Measurements from ENCODE around the gene LPAR5. TPM values are rescaled to one million over a fixed set of nuclear protein-coding genes. Genes with fewer than 3 reads are reported as not detected.
"Not testable (repeated sequence)": the region's sequence is repeated elsewhere in the genome, so short reads cannot be mapped to it uniquely, and the experiment has no call there.

LPAR5 gene
- total RNA-seq, 1 donor from 2014 or later = 2.9 TPM

DNA sequence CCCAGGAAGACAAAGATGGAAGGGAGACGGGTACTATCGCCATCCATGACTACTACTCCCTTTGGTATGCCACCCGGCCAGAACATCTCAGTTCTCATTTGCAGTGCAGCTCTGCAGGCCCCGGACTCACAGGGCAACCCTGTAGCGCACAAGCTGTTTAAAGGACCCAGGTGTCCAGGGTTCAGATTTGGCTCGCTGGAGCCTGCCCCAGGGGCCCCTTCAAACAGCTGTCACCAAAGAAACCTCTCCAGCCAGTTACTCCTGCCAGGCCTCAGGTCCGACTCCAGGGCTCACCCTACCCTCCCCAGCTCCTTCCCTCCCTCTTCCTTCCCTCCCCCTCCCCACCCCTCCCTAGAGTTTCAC is 23.1 kb downstream of the LPAR5 start:
- intact Hi-C loops (cut with DNase I) = no loop called here
- no peak for ATAC-seq

DNA sequence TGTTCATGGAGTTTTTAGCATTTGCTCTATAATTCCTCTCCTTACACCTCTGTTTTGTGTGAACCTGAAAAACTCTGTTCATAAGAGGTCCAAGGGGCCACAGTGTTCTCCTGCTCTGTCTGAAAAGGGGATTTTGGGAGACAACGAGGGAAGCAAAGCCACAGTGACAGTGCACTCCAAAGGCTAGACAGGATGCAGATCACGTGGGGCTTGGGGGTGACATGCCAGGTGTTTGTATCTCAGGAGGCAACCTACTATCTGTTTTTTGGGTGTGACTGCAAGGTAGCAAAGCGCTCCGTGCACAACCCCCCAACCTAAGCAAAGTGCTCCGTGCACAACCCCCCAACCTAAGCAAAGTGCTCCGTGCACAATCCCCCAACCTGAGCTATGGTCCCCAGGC is 23.5 kb downstream of the LPAR5 start:
- DNase-seq (ENCODE audit: low spot score) (no peak), ATAC-seq (no peak)
- intact Hi-C loops (cut with DNase I) = no loop called here

More for the DNA sequence above, 23.1 kb downstream of the LPAR5 start:
- DNase-seq (ENCODE audit: low spot score) = no peak

- ATAC-seq (no peak), DNase-seq (ENCODE audit: low spot score) (peak; percentile 70)
- intact Hi-C loops (cut with DNase I) = no loop called here
These were observed 27.0 kb downstream of the LPAR5 start for GRCh38 chr12:6608592-6609281.

- no peak for DNase-seq (ENCODE audit: low spot score)
These were observed 27.8 kb downstream of the LPAR5 start for GRCh38 chr12:6607751-6608591.

GRCh38 chr12:6606331-6607131 is 29.2 kb downstream of the LPAR5 start:
- ATAC-seq (peak; percentile 34), DNase-seq (ENCODE audit: low spot score) (peak; percentile 82)
- intact Hi-C loops (cut with DNase I) = no loop called here

More at GRCh38 chr12:6607751-6608591, 27.8 kb downstream of the LPAR5 start:
- ATAC-seq = peak; percentile 44
- intact Hi-C loops (cut with DNase I) = no loop called here

- ATAC-seq (no peak), DNase-seq (ENCODE audit: low spot score) (no peak)
- intact Hi-C loops (cut with DNase I) = no loop called here
These were observed 30.1 kb downstream of the LPAR5 start for GRCh38 chr12:6605421-6606330.

DNA sequence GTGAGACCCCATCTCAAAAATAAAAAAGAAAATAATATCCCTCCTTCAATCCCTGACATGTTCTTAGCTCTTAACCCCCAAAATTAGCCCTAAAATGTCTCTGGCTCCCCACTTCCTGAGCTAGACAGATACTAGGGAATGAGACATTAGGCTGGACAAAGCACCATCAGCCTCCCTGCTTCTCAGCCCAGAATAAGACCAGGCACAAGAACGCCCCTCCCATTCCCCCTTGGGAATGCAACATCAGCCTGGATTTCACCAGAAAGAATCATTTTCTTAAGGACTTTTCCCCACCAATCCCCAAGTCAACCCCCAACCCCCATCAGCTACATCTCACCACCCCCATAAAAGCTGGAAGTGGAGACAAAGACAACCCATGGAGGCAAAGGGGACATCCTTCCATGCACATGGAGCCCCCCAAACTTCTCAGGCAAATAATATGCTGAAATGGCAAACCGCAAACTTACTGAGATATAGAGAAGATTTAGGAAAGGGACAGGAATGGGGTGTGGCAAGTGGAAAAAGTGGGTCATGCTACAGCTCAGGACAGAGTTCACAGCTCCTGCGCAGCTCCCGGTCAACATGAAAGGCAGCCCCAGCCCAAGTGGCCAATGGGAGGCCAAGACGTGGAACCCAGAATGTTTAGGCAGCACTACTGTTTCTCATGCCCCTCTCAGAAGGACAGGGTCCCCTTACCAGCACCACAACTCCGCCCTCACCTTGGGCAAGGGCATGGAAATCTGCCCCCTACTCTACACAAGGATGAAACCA is 31.3 kb downstream of the LPAR5 start:
- ATAC-seq (no peak), DNase-seq (ENCODE audit: low spot score) (no peak)
- intact Hi-C loops (cut with DNase I) = no loop called here

DNA sequence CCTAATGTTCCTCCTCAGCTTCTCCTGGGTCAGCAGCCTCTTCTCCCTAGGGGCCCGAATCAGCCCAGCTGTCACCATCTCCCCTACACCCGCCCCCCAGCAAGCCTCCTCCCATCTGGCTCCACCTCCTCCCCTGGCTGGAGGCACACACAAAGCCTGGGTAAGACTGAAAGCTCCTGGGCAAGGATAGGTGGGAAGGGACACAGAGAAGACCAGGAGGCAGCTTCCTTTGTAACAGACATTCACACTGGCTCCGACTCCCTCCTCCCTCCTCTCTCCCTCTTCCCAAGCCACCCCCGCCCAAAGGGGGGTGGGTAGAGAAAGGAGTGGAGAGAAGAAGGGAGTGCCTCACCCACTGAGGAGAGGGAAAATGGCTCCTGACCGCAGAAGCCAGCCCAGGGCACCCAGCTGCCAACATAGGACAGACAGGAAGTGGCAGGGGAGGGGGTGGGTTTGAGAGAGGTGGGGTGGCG is 32.6 kb downstream of the LPAR5 start:
- ATAC-seq (no peak), DNase-seq (ENCODE audit: low spot score) (no peak)
- intact Hi-C loops (cut with DNase I) = no loop called here

GRCh38 chr12:6602526-6602925 is 33.2 kb downstream of the LPAR5 start:
- ATAC-seq (no peak), DNase-seq (ENCODE audit: low spot score) (no peak)
- intact Hi-C loops (cut with DNase I) = no loop called here

- intact Hi-C loops (cut with DNase I); ATAC-seq; DNase-seq (ENCODE audit: low spot score): not testable (repeated sequence)
These were observed 40.1 kb downstream of the LPAR5 start for GRCh38 chr12:6595673-6596072.

- ATAC-seq (no peak), DNase-seq (ENCODE audit: low spot score) (no peak)
- intact Hi-C loops (cut with DNase I) = no loop called here
These were observed 43.7 kb downstream of the LPAR5 start for GRCh38 chr12:6592087-6592486.

- DNase-seq (ENCODE audit: low spot score); ATAC-seq; intact Hi-C loops (cut with DNase I): not testable (repeated sequence)
These were observed 49.2 kb downstream of the LPAR5 start for GRCh38 chr12:6586569-6586968.

DNA sequence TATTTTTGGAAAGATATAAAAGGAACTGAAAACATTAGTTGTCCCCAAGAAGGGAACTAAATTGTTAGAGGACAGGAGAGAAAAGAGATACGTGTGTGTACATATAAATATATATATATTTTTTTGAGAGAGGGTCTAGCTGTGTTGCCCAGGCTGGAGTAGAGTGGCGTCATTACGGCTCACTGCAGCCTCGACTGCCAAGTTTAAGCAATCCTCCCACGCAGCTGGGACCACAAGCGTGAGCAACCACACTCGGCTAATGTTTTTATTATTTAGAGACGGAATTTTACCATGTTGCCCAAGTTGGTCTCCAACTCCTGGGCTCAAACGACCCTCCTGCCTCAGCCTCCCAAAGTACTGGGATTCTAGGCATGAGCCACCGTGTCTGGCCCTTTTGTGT is 51.5 kb downstream of the LPAR5 start:
- DNase-seq (ENCODE audit: low spot score) (no peak), ATAC-seq (no peak)
- intact Hi-C loops (cut with DNase I) = no loop called here

DNA sequence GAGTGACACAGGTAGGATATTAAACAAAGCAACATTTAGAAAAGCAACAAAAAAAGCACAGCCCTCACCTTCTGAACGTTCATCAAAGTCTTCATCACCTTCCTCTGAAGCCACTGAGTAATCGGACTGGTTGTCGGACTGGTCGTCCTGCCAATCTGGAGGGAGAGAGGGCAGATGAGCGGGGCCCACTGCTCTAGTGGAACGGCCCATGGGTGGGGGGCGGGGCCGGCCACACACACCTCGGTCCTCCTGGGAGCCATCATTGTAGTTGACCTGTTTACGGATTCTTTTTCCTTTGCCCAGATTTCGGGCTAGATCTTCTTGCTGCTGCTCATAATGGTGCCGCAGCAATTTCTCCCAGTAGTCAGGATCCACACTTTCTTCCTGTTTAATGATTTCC is 52.8 kb downstream of the LPAR5 start:
- no peak for DNase-seq (ENCODE audit: low spot score)
- ATAC-seq = no peak
- intact Hi-C loops (cut with DNase I) = no loop called here

- intact Hi-C loops (cut with DNase I) = no loop called here
- DNase-seq (ENCODE audit: low spot score) = no peak
- ATAC-seq = no peak
These were observed 53.6 kb downstream of the LPAR5 start for GRCh38 chr12:6582196-6582595.

GRCh38 chr12:6575648-6576047 is 60.1 kb downstream of the LPAR5 start:
- intact Hi-C loops (cut with DNase I) = no loop called here
- no peak for ATAC-seq
- no peak for DNase-seq (ENCODE audit: low spot score)

DNA sequence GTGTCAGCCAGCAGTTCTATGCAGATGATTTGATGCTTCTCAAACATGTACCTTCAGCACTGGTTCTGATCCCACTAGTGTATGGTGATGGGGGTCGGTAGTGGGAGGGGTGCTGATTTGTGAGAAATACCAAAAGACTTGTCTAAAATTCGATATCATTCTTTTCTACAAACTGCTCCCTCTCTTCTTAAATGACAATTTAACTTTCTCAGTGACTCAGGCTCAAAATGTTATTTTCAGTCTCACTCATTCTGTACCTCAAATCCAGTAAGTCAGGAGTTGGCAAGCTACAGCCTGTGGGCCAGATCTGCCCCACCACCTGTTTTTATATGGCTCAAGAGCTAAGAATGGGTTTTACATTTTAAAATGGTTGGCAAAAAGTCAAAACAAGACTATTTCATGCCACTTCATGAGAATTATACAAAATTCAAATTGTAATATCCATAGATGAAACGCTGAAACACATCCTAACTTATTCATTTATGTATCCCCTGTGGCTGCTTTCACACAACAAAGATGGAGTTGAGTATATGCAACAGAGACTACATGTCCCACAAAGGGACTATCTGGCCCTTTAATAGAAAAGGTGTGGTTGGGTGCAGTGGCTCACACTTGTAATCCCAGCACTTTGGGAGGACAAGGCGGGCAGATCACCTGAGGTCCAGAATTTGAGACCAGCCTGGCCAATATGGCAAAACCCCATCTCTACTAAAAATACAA is 61.0 kb downstream of the LPAR5 start:
- DNase-seq (ENCODE audit: low spot score) (no peak), ATAC-seq (no peak)
- intact Hi-C loops (cut with DNase I) = no loop called here

Measured in sciatic nerve (tissue), 2 donors.